Tibial nerve (tissue), 4 donors: ENCODE results near the gene TRDN. TPM values are rescaled to one million over a fixed set of nuclear protein-coding genes. Genes with fewer than 3 reads are reported as not detected.

Experiments
- DNase-seq, 2 donors: peaks; one replicate each; pipeline ENCODE4 v3.0.0-alpha.2; 2019; ENCODE audit warnings: low spot score in 2 of 2
- H3K27ac ChIP-seq, 4 donors: fragments of 200-600 bp; sonication (generic) in 3 of 4; one replicate each; pipeline ENCODE4 v1.5.1; 2017 to 2019; ENCODE audit warnings: mild to moderate bottlenecking in 1 of 4
- H3K27me3 ChIP-seq, 2 donors: fragments of 200-600 bp; sonication (generic) in 1 of 2; one replicate each; pipeline versions ENCODE4 v1.5.1 to v1.6.0; 2017 to 2019
- H3K36me3 ChIP-seq, 3 donors: fragments of 200-600 bp; sonication (generic); one replicate each; pipeline ENCODE4 v1.5.1; 2018 to 2019
- H3K4me1 ChIP-seq, 4 donors: fragments of 200-600 bp; sonication (generic) in 3 of 4; one replicate each; pipeline ENCODE4 v1.5.1; 2017 to 2019
- H3K4me3 ChIP-seq, 4 donors: fragments of 200-600 bp; sonication (generic) in 3 of 4; one replicate each; pipeline ENCODE4 v1.5.1; 2017 to 2019; ENCODE audit warnings: mild to moderate bottlenecking in 1 of 4, moderate library complexity in 1 of 4
- H3K9me3 ChIP-seq, 4 donors: fragments of 200-600 bp; sonication (generic) in 3 of 4; one replicate each; pipeline ENCODE4 v1.5.1; 2017 to 2019
- CTCF ChIP-seq, 5 experiments: fragments of 200-600 bp in 3 of 5; fragments of 450-650 bp in 2 of 5; sonication (generic) in 3 of 5; IDR thresholded peaks; one replicate each; pipeline ENCODE4 v1.5.1; 2016 to 2019; ENCODE audit warnings: antibody characterized with exemption in 5 of 5, mild to moderate bottlenecking in 3 of 5, moderate library complexity in 2 of 5
- EP300 ChIP-seq, 2 donors: sonication (generic); formaldehyde crosslinking; IDR thresholded peaks; one replicate each; pipeline ENCODE4 v1.6.1; 2017; ENCODE audit warnings: antibody characterized with exemption in 2 of 2, mild to moderate bottlenecking in 1 of 2
- POLR2A ChIP-seq, 2 donors: fragments of 450-650 bp; IDR thresholded peaks; one replicate each; pipeline ENCODE4 v1.6.1; 2017; ENCODE audit warnings: antibody characterized with exemption in 2 of 2, mild to moderate bottlenecking in 2 of 2, moderate library complexity in 2 of 2
- WGBS, 2 donors: methylation state at CpG; one replicate each; pipeline ENCODE4 v1.1.5; 2018; 5-methylcytosine and 5-hydroxymethylcytosine counted together
- total RNA-seq, 4 donors: library from RNA; depleted of rRNA; stranded (reverse); fragments of >200 nt; gene quantifications; one replicate each; pipeline ENCODE4 v1.1.0, GENCODE V29; 2016

Gene TRDN
- total RNA-seq, 4 donors from 2014 or later: 0.30 to 0.59 TPM; not detected in 2

GRCh38 chr6:123616942-123617341 lies 19.8 kb downstream of the TRDN start:
- no peak overlapping the region for H3K27ac ChIP-seq
- DNase-seq: no peak
- no peak overlapping the region for H3K4me3 ChIP-seq
- H3K27me3 ChIP-seq: no peaks in the 10 kb centered on the region
- H3K4me1 ChIP-seq: no peaks in the 10 kb centered on the region
- 76 to 81% methylated on average over 3 of the region's 3 CpGs for whole genome bisulfite sequencing, 2 donors
- no peaks in the 10 kb centered on the region for H3K9me3 ChIP-seq
- no peaks in the 10 kb centered on the region for H3K36me3 ChIP-seq
- TF ChIP-seq CTCF (IDR thresholded peaks at IDR 0.05) (no peak), POLR2A (IDR thresholded peaks at IDR 0.05) (no peak), EP300 (IDR thresholded peaks at IDR 0.05) (no peak)

DNA sequence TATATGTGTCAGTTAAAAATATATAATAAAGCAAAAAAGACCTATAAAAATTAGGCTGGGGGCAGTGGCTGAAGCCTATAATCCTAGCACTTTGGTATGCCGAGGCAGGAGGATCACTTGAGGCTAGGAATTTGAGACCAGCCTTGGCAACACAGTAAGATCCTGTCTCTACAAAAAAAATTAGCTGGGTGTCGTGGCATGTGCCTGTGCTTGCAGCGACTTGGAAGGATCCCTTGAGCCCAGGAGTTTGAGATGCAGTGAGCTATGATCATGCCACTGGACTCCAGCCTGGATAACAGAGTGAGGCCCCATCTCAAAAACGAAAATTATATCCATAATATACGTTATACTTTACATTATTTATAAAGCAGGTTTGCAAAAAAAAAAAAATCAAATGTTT lies 20.7 kb downstream of the TRDN start:
- H3K4me3 ChIP-seq: no peak overlapping the region
- 76 to 79% methylated on average over 5 of the region's 5 CpGs for WGBS, 2 donors
- no peaks in the 10 kb centered on the region for H3K9me3 ChIP-seq
- H3K27me3 ChIP-seq: no peaks in the 10 kb centered on the region
- H3K36me3 ChIP-seq: no peaks in the 10 kb centered on the region
- no peak overlapping the region for H3K27ac ChIP-seq
- H3K4me1 ChIP-seq: no peaks in the 10 kb centered on the region
- DNase-seq: no peak
- no peak for TF ChIP-seq CTCF (IDR thresholded peaks at IDR 0.05)
- no peak for TF ChIP-seq EP300 (IDR thresholded peaks at IDR 0.05)
- TF ChIP-seq POLR2A (IDR thresholded peaks at IDR 0.05): no peak

- no peaks in the 10 kb centered on the region for H3K27me3 ChIP-seq
- no peak for DNase-seq
- no peaks in the 10 kb centered on the region for H3K9me3 ChIP-seq
- no peaks in the 10 kb centered on the region for H3K4me1 ChIP-seq
- TF ChIP-seq POLR2A (IDR thresholded peaks at IDR 0.05): no peak
- no peaks in the 10 kb centered on the region for H3K36me3 ChIP-seq
- no peak overlapping the region for H3K27ac ChIP-seq
- H3K4me3 ChIP-seq: no peak overlapping the region
These were observed 26.0 kb downstream of the TRDN start for GRCh38 chr6:123610779-123611178.

DNA sequence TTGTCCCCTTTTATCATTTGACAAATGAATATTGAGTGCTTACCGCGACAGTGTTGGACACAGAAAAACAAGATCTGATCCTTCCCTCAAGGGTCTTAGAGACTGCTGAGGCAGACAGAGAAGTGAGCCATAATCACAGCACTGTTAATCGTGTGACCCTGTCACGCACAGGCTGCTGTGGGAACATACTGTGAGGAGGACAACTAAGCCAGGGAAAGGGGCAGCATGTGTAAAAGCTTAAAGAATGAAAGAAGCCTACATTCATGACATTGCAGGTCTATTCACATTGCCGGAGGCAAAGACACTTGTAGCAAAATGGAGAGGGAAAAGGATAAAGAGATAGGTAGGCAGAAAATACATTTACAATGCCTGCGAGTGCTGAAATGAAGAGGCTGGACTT lies 32.7 kb downstream of the TRDN start:
- TF ChIP-seq POLR2A (IDR thresholded peaks at IDR 0.05) (no peak), CTCF (IDR thresholded peaks at IDR 0.05) (no peak), EP300 (IDR thresholded peaks at IDR 0.05) (no peak)
- DNase-seq: no peak
- Histone ChIP-seq H3K9me3 (no peaks in the 10 kb centered on the region), H3K36me3 (no peaks in the 10 kb centered on the region), H3K4me3 (no peak overlapping the region), H3K4me1 (no peaks in the 10 kb centered on the region), H3K27me3 (no peaks in the 10 kb centered on the region), H3K27ac (no peak overlapping the region)
- 44 to 45% methylated on average over 6 of the region's 6 CpGs for WGBS, 2 donors

GRCh38 chr6:123598011-123598410 lies 38.7 kb downstream of the TRDN start:
- no peak for DNase-seq
- Histone ChIP-seq H3K36me3 (no peaks in the 10 kb centered on the region), H3K4me1 (no peaks in the 10 kb centered on the region), H3K4me3 (no peak overlapping the region), H3K27ac (no peak overlapping the region), H3K9me3 (no peaks in the 10 kb centered on the region), H3K27me3 (no peaks in the 10 kb centered on the region)
- WGBS, 2 donors: 95% methylated on average over 3 of the region's 3 CpGs
- no peak for TF ChIP-seq POLR2A (IDR thresholded peaks at IDR 0.05)
- no peak for TF ChIP-seq EP300 (IDR thresholded peaks at IDR 0.05)

- no peak for DNase-seq
- WGBS, 2 donors: 72 to 85% methylated on average over 2 of the region's 2 CpGs
- TF ChIP-seq CTCF (IDR thresholded peaks at IDR 0.05) (no peak), POLR2A (IDR thresholded peaks at IDR 0.05) (no peak), EP300 (IDR thresholded peaks at IDR 0.05) (no peak)
These were observed 42.0 kb downstream of the TRDN start for GRCh38 chr6:123594776-123595175.

More at GRCh38 chr6:123594776-123595175, 42.0 kb downstream of the TRDN start:
- H3K27ac ChIP-seq: no peak overlapping the region
- H3K27me3 ChIP-seq: no peaks in the 10 kb centered on the region
- H3K4me1 ChIP-seq: no peaks in the 10 kb centered on the region
- no peak overlapping the region for H3K4me3 ChIP-seq
- no peaks in the 10 kb centered on the region for H3K9me3 ChIP-seq
- H3K36me3 ChIP-seq: no peaks in the 10 kb centered on the region
